IMR-90 (cell line): ENCODE results near the gene PSMD11. TPM values are rescaled to one million over a fixed set of nuclear protein-coding genes. Genes with fewer than 3 reads are reported as not detected.

Experiments used
- ATAC-seq: fragments of 200-7000 bp; cut with Tn5 transposase; 2 replicates; pipeline ENCODE4 v1.9.1; 2020; ENCODE audit warnings: low read depth, mild to moderate bottlenecking, moderate library complexity
- BruUV-seq: library from RNA; stranded (reverse); fragments of 400-500 nt; replicated peaks from 2 replicates; lab custom pipeline; 2021; lab: Mats Ljungman, UMichigan
- CTCF ChIA-PET: fragments of 300-600 bp; formaldehyde crosslinking; extraction: SDS; loops from one replicate; lab custom pipeline; 2021; ENCODE audit warnings: antibody characterized with exemption; lab: Yijun Ruan, JAX
- POLR2A ChIA-PET: fragments of 300-600 bp; sonication (Branson Sonifier 250); formaldehyde crosslinking; loops from one replicate; lab custom pipeline; 2022; ENCODE audit warnings: antibody characterized with exemption; ENCODE audit not compliant: unreplicated experiment; lab: Charles Lee
- DNase-seq: peaks from one replicate; pipeline ENCODE4 v3.0.0; 2013
- H2AFZ ChIP-seq: replicated peaks from 2 replicates; pipeline ENCODE3; 2013; ENCODE audit warnings: low read length, mild to moderate bottlenecking; ENCODE audit not compliant: poor library complexity
- H2AK5ac ChIP-seq: 2 replicates; pipeline ENCODE4 v1.6.1; 2013; ENCODE audit warnings: low read depth, low read length, inconsistent platforms
- H2AK9ac ChIP-seq: replicated peaks from 2 replicates; pipeline ENCODE3; 2013; ENCODE audit warnings: mild to moderate bottlenecking, low read depth, low read length, moderate library complexity; ENCODE audit not compliant: poor library complexity
- H2BK120ac ChIP-seq: 2 replicates; pipeline ENCODE4 v1.6.1; 2013; ENCODE audit warnings: low read depth, low read length, inconsistent platforms
- H2BK15ac ChIP-seq: 3 replicates; pipeline ENCODE4 v1.6.1; 2013; ENCODE audit warnings: low read depth, low read length, inconsistent platforms
- H2BK20ac ChIP-seq: 2 replicates; pipeline ENCODE4 v1.6.1; 2013; ENCODE audit warnings: low read depth, mild to moderate bottlenecking, inconsistent platforms, low read length, moderate library complexity
- H2BK5ac ChIP-seq: 2 replicates; pipeline ENCODE4 v1.6.1; 2013; ENCODE audit warnings: mild to moderate bottlenecking, low read depth, low read length, inconsistent platforms; ENCODE audit not compliant: poor library complexity, severe bottlenecking
- H3K14ac ChIP-seq: replicated peaks from 2 replicates; pipeline ENCODE4 v1.6.1; 2013; ENCODE audit warnings: low read depth, low read length, inconsistent platforms
- H3K18ac ChIP-seq: 2 replicates; pipeline ENCODE4 v1.6.1; 2013; ENCODE audit warnings: low read depth, low read length, control low read depth
- H3K23ac ChIP-seq: 2 replicates; pipeline ENCODE4 v1.6.1; 2013; ENCODE audit warnings: low read depth, low read length, inconsistent platforms
- H3K27ac ChIP-seq: 2 replicates; pipeline ENCODE4 v1.5.1; 2013; ENCODE audit warnings: mild to moderate bottlenecking, control low read depth, low read length; ENCODE audit not compliant: insufficient read depth
- H3K27me3 ChIP-seq: 2 replicates; pipeline ENCODE4 v1.6.1; 2013; ENCODE audit warnings: low read length; ENCODE audit not compliant: control insufficient read depth, insufficient read depth
- H3K36me3 ChIP-seq: 2 replicates; pipeline ENCODE4 v1.6.1; 2013; ENCODE audit warnings: low read length, mixed read lengths; ENCODE audit not compliant: control insufficient read depth, insufficient read depth
- H3K4ac ChIP-seq: 2 replicates; pipeline ENCODE4 v1.6.1; 2013; ENCODE audit warnings: low read depth, low read length, inconsistent platforms
- H3K4me1 ChIP-seq: 2 replicates; pipeline ENCODE4 v1.6.1; 2013; ENCODE audit warnings: low read length, mixed read lengths; ENCODE audit not compliant: control insufficient read depth, insufficient read depth
- H3K4me2 ChIP-seq: 2 replicates; pipeline ENCODE4 v1.6.1; 2013; ENCODE audit warnings: low read depth, mild to moderate bottlenecking, control low read depth, low read length, moderate library complexity
- H3K4me3 ChIP-seq: 2 replicates; pipeline ENCODE4 v1.5.1; 2013; ENCODE audit warnings: low read depth, mild to moderate bottlenecking, control low read depth, low read length, moderate library complexity; ENCODE audit not compliant: insufficient read depth
- H3K56ac ChIP-seq: 2 replicates; pipeline ENCODE4 v1.6.1; 2013; ENCODE audit warnings: low read length, inconsistent platforms; ENCODE audit not compliant: insufficient read depth; ENCODE audit errors: extremely low read depth
- H3K79me1 ChIP-seq, 2 experiments: 2 replicates each; pipeline ENCODE4 v1.6.1; 2013; ENCODE audit warnings: low read length in 2 of 2, inconsistent platforms in 1 of 2, low read depth in 1 of 2
- H3K9ac ChIP-seq: 2 replicates; pipeline ENCODE4 v1.6.1; 2013; ENCODE audit warnings: low read depth, low read length, control low read depth
- H3K9me1 ChIP-seq: 2 replicates; pipeline ENCODE4 v1.6.1; 2013; ENCODE audit warnings: low read length, inconsistent platforms; ENCODE audit not compliant: insufficient read depth
- H3K9me3 ChIP-seq: 2 replicates; pipeline ENCODE4 v1.6.1; 2013; ENCODE audit warnings: low read length; ENCODE audit not compliant: control insufficient read depth, insufficient read depth
- H4K20me1 ChIP-seq: 2 replicates; pipeline ENCODE4 v1.6.1; 2013; ENCODE audit warnings: low read length, inconsistent platforms; ENCODE audit not compliant: insufficient read depth
- H4K5ac ChIP-seq: 2 replicates; pipeline ENCODE4 v1.6.1; 2013; ENCODE audit warnings: mild to moderate bottlenecking, low read depth, low read length, control low read depth
- H4K8ac ChIP-seq, 2 experiments: 2 replicates each; pipeline ENCODE4 v1.6.1; 2013; ENCODE audit warnings: low read depth in 2 of 2, low read length in 2 of 2, control low read depth in 1 of 2, inconsistent platforms in 1 of 2
- H4K91ac ChIP-seq: 2 replicates; pipeline ENCODE4 v1.6.1; 2013; ENCODE audit warnings: low read depth, low read length, inconsistent platforms; ENCODE audit not compliant: insufficient read depth
- BHLHE40 ChIP-seq: fragments of 150-350 bp; IDR thresholded peaks from 2 replicates; pipeline ENCODE4 v1.6.1; 2016; ENCODE audit warnings: mild to moderate bottlenecking, low read depth, low read length
- CEBPB ChIP-seq: IDR thresholded peaks from 2 replicates; pipeline ENCODE4 v1.6.1; 2012; ENCODE audit warnings: low read depth, low read length, improper control_type of control experiment
- CHD1 ChIP-seq: IDR thresholded peaks from 2 replicates; pipeline ENCODE4 v1.6.1; 2012; ENCODE audit warnings: low read depth, low read length, improper control_type of control experiment
- CTCF ChIP-seq: conservative IDR thresholded peaks from 2 replicates; pipeline ENCODE4 v1.5.1; 2012; ENCODE audit warnings: mild to moderate bottlenecking, low read depth, low read length, improper control_type of control experiment
- ELK1 ChIP-seq: fragments of 150-350 bp; IDR thresholded peaks from 2 replicates; pipeline ENCODE4 v1.6.1; 2016; ENCODE audit warnings: low read depth, mild to moderate bottlenecking, low read length, moderate library complexity, borderline replicate concordance
- FOS ChIP-seq: fragments of 150-350 bp; IDR thresholded peaks from 2 replicates; pipeline ENCODE4 v1.6.1; 2016; ENCODE audit warnings: low read depth, low read length
- MXI1 ChIP-seq: IDR thresholded peaks from 2 replicates; pipeline ENCODE4 v1.6.1; 2012; ENCODE audit warnings: low read depth, mild to moderate bottlenecking, low read length, moderate library complexity, borderline replicate concordance
- NFE2L2 ChIP-seq: fragments of 150-350 bp; IDR thresholded peaks from 2 replicates; pipeline ENCODE4 v1.6.1; 2016; ENCODE audit warnings: low read depth, mild to moderate bottlenecking, low read length
- RAD21 ChIP-seq: IDR thresholded peaks from 2 replicates; pipeline ENCODE4 v1.6.1; 2012; ENCODE audit warnings: low read length, improper control_type of control experiment
- RCOR1 ChIP-seq: IDR thresholded peaks from 2 replicates; pipeline ENCODE4 v1.6.1; 2012; ENCODE audit warnings: mild to moderate bottlenecking, low read length, improper control_type of control experiment; ENCODE audit not compliant: insufficient replicate concordance
- RFX5 ChIP-seq: IDR thresholded peaks from 2 replicates; pipeline ENCODE4 v1.8.0; 2012; ENCODE audit warnings: low read depth, mild to moderate bottlenecking, low read length, moderate library complexity
- SMC3 ChIP-seq: fragments of 150-350 bp; IDR thresholded peaks from 2 replicates; pipeline ENCODE4 v1.6.1; 2016; ENCODE audit warnings: low read depth, mild to moderate bottlenecking, antibody characterized with exemption, low read length, moderate library complexity
- USF2 ChIP-seq: fragments of 150-350 bp; IDR thresholded peaks from 2 replicates; pipeline ENCODE4 v1.6.1; 2017; ENCODE audit warnings: mild to moderate bottlenecking, antibody characterized with exemption, low read length, low read depth
- whole genome bisulfite sequencing, 2 experiments: methylation state at CpG; one replicate each; pipeline versions ENCODE4 v1.1.5 to v1.1.7; 2013; ENCODE audit warnings: missing lambda C conversion rate in 2 of 2; ENCODE audit not compliant: insufficient read length in 1 of 2; ENCODE audit errors: extremely low coverage in 2 of 2; 5-methylcytosine and 5-hydroxymethylcytosine counted together
- dilution Hi-C: fragments of 300-500 bp; cut with HindIII; formaldehyde crosslinking; loops from one replicate; pipeline ENCODE4 v1.14.3; 2018; ENCODE audit warnings: low sequenced_read_pairs; ENCODE audit not compliant: unreplicated experiment
- in situ Hi-C: fragments of 300-500 bp; cut with MboI; formaldehyde crosslinking; loops from 3 replicates; pipeline ENCODE4 v1.14.3; 2019; ENCODE audit warnings: low sequenced_read_pairs, inconsistent platforms, mixed read lengths
- intact Hi-C: fragments of 100-400 bp; cut with micrococcal nuclease; formaldehyde crosslinking; loops from 2 replicates; pipeline ENCODE4 v1.10.0; 2022
- polyA plus RNA-seq, 3 experiments: library from polyadenylated mRNA; depleted of rRNA; stranded (reverse); fragments of >200 nt; gene quantifications; 2 replicates each; pipeline ENCODE4 v1.2.3, GENCODE V29; 2012; ENCODE audit warnings: low replicate concordance in 1 of 3
- total RNA-seq: library from RNA; depleted of rRNA; stranded (reverse); fragments of >200 nt; gene quantifications from 2 replicates; pipeline ENCODE4 v1.2.3, GENCODE V29; 2012

Gene PSMD11
- total and polyA plus RNA-seq, 2 of the 4 experiments (the other 2 are of a cell fraction): 64.7 to 85.9 TPM

- H3K18ac ChIP-seq: no peak overlapping the region
- no peak overlapping the region for H2BK20ac ChIP-seq
- BruUV-seq: no TSS peak
- DNase-seq (no peak), ATAC-seq (no peak)
- no peak overlapping the region for H2AFZ ChIP-seq
- H3K36me3 ChIP-seq: peaks cover 65% of the 10 kb centered on the region
- H2BK120ac ChIP-seq: no peak overlapping the region
- no peak overlapping the region for H3K4me3 ChIP-seq
- no peaks in the 10 kb centered on the region for H3K9me3 ChIP-seq
- POLR2A ChIA-PET: interaction anchor here (0.6 kb wide), 1 partner anchor 128 kb away, joined by 3 read pairs; no protein-coding TSS in a partner anchor
- peaks cover 1% of the 10 kb centered on the region; the same call in 1 of the 2 replicates for H3K4me1 ChIP-seq
- H2AK5ac ChIP-seq: no peak overlapping the region
- no peaks in the 10 kb centered on the region for H4K20me1 ChIP-seq
- H2BK15ac ChIP-seq: no peak overlapping the region
- CTCF ChIA-PET: no interaction called here
- H3K27ac ChIP-seq: no peak overlapping the region
- no peak overlapping the region for H2AK9ac ChIP-seq
- TF ChIP-seq USF2: no peak
- no peak for TF ChIP-seq RCOR1
- TF ChIP-seq CHD1: no peak
- TF ChIP-seq BHLHE40: no peak
- TF ChIP-seq NFE2L2: no peak
- no peak for TF ChIP-seq RAD21
- TF ChIP-seq FOS: no peak
- TF ChIP-seq ELK1: no peak
- TF ChIP-seq CEBPB: no peak
- no peak for TF ChIP-seq MXI1
- TF ChIP-seq SMC3: no peak
- TF ChIP-seq CTCF: no peak
- TF ChIP-seq RFX5: no peak
- dilution Hi-C loops: no loop called here
- no peak overlapping the region for H2BK5ac ChIP-seq
- H4K91ac ChIP-seq: no peak overlapping the region
- no peak overlapping the region for H4K5ac ChIP-seq
- in situ Hi-C loops: loop anchor here (25.0 kb wide), 1 partner anchor 283 kb away; no protein-coding TSS in a partner anchor
- WGBS, 2 experiments: 100% methylated on average over 1 of the region's 5 CpGs; no CpG with 5 or more reads in 1 of the 2 experiments
- H3K23ac ChIP-seq: no peak overlapping the region
- intact Hi-C loops: no loop called here
- no peaks in the 10 kb centered on the region for H3K27me3 ChIP-seq
- no peak overlapping the region for H4K8ac ChIP-seq
- H3K79me1 ChIP-seq: 0 out of 4 replicates have a peak, but pooled peaks cover 0 to 4% of the 10 kb centered on the region in 2 experiments
- H3K4ac ChIP-seq: no peak overlapping the region
- H3K4me2 ChIP-seq: no peak overlapping the region
- H3K9me1 ChIP-seq: no peaks in the 10 kb centered on the region
- no peak overlapping the region for H3K56ac ChIP-seq
- no peak overlapping the region for H3K14ac ChIP-seq
- H3K9ac ChIP-seq: no peak overlapping the region
These were observed 34.8 kb downstream of the PSMD11 start for GRCh38 chr17:32479074-32479617.
